Measurements from ENCODE around the gene CNPY3. TPM values are rescaled to one million over a fixed set of nuclear protein-coding genes. Genes with fewer than 3 reads are reported as not detected.
A peak's percentile ranks its signal among the peaks of the same experiment; 100 is the strongest.
"Not testable (repeated sequence)": the region's sequence is repeated elsewhere in the genome, so short reads cannot be mapped to it uniquely, and the experiment has no call there.

The CNPY3 gene
- total RNA-seq, 1 donor from 2014 or later: 63.7 TPM

DNA sequence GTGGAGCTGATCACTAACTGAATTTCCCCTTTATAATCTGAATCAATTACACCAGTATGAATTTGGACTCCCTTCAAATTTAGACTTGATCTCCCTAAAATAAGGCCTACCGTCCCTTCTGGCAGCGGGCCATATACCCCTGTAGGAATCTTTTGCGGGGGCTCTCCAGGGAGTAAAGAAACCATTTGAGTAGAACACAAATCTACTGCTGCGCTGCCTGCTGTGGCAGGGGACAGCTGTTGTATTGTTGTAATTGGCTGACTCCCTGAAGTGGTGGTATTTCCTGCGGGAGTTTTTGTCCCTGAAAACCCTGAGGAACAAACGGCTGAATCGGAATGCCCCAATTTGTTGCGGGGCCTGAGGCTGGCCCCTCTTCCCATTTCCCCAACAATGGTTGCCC is 29.4 kb upstream of the CNPY3 start:
- Histone ChIP-seq H3K27ac (no peak overlapping the region), H3K4me3 (no peak overlapping the region), H3K9me3 (no peaks in the 10 kb centered on the region), H3K27me3 (no peaks in the 10 kb centered on the region), H3K36me3 (no peaks in the 10 kb centered on the region), H3K4me1 (peaks cover 17% of the 10 kb centered on the region)
- intact Hi-C loops (cut with DNase I): loop anchor here (5.0 kb wide), 1 partner anchor 242 kb away; no protein-coding TSS in a partner anchor
- ATAC-seq (no peak), DNase-seq (no peak)
- TF ChIP-seq, protein P1, sequence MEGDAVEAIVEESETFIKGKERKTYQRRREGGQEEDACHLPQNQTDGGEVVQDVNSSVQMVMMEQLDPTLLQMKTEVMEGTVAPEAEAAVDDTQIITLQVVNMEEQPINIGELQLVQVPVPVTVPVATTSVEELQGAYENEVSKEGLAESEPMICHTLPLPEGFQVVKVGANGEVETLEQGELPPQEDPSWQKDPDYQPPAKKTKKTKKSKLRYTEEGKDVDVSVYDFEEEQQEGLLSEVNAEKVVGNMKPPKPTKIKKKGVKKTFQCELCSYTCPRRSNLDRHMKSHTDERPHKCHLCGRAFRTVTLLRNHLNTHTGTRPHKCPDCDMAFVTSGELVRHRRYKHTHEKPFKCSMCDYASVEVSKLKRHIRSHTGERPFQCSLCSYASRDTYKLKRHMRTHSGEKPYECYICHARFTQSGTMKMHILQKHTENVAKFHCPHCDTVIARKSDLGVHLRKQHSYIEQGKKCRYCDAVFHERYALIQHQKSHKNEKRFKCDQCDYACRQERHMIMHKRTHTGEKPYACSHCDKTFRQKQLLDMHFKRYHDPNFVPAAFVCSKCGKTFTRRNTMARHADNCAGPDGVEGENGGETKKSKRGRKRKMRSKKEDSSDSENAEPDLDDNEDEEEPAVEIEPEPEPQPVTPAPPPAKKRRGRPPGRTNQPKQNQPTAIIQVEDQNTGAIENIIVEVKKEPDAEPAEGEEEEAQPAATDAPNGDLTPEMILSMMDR (IDR thresholded peaks at IDR 0.05): no peak

DNA sequence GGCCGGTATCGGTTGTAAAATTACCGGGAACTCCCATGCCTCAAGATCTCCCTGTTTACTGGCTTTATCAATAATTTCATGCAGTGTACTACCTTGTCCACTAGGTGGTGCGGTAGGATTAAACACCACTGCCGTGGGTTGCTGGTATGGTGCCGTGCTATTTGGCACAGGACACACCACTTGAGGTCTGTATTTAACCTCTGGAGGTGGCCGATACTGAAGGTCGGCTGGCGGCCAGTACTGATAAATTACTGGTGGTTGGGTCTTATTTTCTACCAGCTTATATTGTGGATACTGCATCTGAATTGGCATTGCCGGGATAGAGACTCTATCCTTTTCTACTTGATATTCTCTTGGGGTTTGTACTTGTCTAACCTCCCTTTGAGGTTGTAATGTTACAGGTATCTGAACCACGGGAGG is 27.7 kb upstream of the CNPY3 start:
- H3K27me3 ChIP-seq: no peaks in the 10 kb centered on the region
- peak; percentile 80 for DNase-seq
- peak overlapping the region; percentile 26 for H3K4me3 ChIP-seq
- H3K9me3 ChIP-seq: no peaks in the 10 kb centered on the region
- H3K36me3 ChIP-seq: no peaks in the 10 kb centered on the region
- no peak overlapping the region for H3K27ac ChIP-seq
- peak; percentile 100 for ATAC-seq
- H3K4me1 ChIP-seq: peaks cover 17% of the 10 kb centered on the region
- TF ChIP-seq, protein P1 (IDR thresholded peaks at IDR 0.05): peak; percentile 89
- intact Hi-C loops (cut with DNase I): loop anchor here (5.0 kb wide), 1 partner anchor 241 kb away; no protein-coding TSS in a partner anchor

DNA sequence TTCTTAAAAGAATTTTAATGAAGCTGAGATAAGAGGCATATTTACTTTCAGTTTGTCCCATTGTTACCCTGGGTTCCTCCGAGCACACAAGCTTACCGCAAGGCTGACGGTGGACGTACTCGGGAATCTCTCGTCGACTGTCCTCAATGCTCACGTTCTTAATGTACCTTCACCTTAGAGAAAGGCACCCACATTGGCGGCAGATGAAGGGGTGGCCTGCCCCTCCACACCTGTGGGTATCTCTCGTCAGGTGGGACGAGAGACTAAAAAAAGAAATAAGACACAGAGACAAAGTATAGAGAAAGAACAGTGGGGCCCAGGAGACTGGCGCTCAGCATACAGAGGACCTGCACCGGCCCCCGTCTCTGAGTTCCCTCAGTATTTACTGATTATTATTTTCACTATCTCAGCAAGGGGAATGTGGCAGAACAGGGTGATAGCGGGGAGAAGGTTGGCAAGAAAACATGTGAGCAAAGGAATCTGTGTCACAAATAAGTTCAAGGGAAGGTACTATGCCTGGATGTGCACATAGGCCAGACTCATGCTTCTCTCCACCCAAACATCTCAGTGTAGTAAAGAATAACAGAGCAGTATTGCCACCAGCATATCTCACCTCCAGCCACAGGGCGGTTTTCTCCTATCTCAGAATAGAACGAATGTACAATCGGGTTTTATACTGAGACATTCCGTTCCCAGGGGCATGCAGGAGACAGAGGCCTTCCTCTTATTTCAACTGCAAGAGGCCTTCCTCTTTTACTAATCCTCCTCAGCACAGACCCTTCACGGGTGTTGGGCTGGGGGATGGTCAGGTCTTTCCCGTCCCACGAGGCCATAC is 26.6 kb upstream of the CNPY3 start:
- H3K27me3 ChIP-seq, H3K27ac ChIP-seq: not testable (repeated sequence)
- H3K4me3 ChIP-seq: peak overlapping the region; percentile 26

GRCh38 chr6:42904467-42904866 is 24.8 kb upstream of the CNPY3 start:
- Histone ChIP-seq H3K4me3 (no peak overlapping the region), H3K4me1 (peaks cover 9% of the 10 kb centered on the region), H3K27ac (no peak overlapping the region), H3K36me3 (no peaks in the 10 kb centered on the region), H3K9me3 (no peaks in the 10 kb centered on the region), H3K27me3 (no peaks in the 10 kb centered on the region)
- TF ChIP-seq, protein P1 (IDR thresholded peaks at IDR 0.05): no peak
- ATAC-seq (no peak), DNase-seq (no peak)
- intact Hi-C loops (cut with DNase I): loop anchor here (5.0 kb wide), 1 partner anchor 238 kb away; no protein-coding TSS in a partner anchor

More for the DNA sequence above, 26.6 kb upstream of the CNPY3 start:
- ATAC-seq, DNase-seq, H3K36me3 ChIP-seq, H3K9me3 ChIP-seq: not testable (repeated sequence)
- H3K4me1 ChIP-seq: peaks cover 17% of the 10 kb centered on the region
- intact Hi-C loops (cut with DNase I): loop anchor here (5.0 kb wide), 1 partner anchor 240 kb away; no protein-coding TSS in a partner anchor

- Histone ChIP-seq H3K9me3 (no peaks in the 10 kb centered on the region), H3K27ac (no peak overlapping the region), H3K27me3 (no peaks in the 10 kb centered on the region), H3K36me3 (no peaks in the 10 kb centered on the region), H3K4me1 (no peaks in the 10 kb centered on the region), H3K4me3 (no peak overlapping the region)
- intact Hi-C loops (cut with DNase I): no loop called here
- TF ChIP-seq, protein P1 (IDR thresholded peaks at IDR 0.05): no peak
- no peak for ATAC-seq
- no peak for DNase-seq
Observed at GRCh38 chr6:42907336-42907735, 21.9 kb upstream of the CNPY3 start.

DNA sequence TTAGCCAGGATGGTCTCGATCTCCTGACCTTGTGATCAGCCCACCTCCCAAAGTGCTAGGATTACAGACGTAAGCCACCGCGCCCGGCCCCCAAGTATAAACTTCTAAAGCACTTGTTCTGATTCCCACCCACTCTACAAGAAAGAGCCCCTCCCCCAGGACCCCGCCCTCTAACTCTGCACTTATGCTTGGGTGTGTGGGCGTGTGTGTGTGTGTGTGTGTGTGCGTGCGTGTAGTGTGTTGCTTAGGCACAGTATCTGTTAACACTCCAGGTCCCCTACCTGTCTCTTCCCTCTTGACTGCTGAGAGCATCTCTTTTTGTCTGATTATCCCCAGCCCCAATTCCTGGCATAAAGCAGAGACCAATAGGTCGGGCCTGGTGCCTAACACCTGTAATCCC is 19.4 kb upstream of the CNPY3 start:
- no peak for DNase-seq
- intact Hi-C loops (cut with DNase I): no loop called here
- Histone ChIP-seq H3K4me1 (no peaks in the 10 kb centered on the region), H3K4me3 (no peak overlapping the region), H3K9me3 (no peaks in the 10 kb centered on the region), H3K27me3 (no peaks in the 10 kb centered on the region), H3K27ac (no peak overlapping the region), H3K36me3 (no peaks in the 10 kb centered on the region)
- ATAC-seq: no peak
- TF ChIP-seq, protein P1 (IDR thresholded peaks at IDR 0.05): no peak
